HepG2 (cell line): ENCODE results near the gene PLXNA4. TPM values are rescaled to one million over a fixed set of nuclear protein-coding genes. Genes with fewer than 3 reads are reported as not detected.

ENCODE experiments used
- ATAC-seq: fragments of 200-7000 bp; cut with Tn5 transposase; 3 replicates; pipeline ENCODE4 v1.9.1; 2020; ENCODE audit warnings: mild to moderate bottlenecking, moderate library complexity
- BruUV-seq: library from RNA; stranded (reverse); fragments of 400-500 nt; replicated peaks from 2 replicates; lab custom pipeline; 2021; lab: Mats Ljungman, UMichigan
- CTCF ChIA-PET: fragments of 300-600 bp; formaldehyde crosslinking; extraction: SDS; loops from one replicate; lab custom pipeline; 2021; ENCODE audit warnings: low total read pairs, inconsistent platforms, low intra/inter-chr PET ratio; lab: Yijun Ruan, JAX
- POLR2A ChIA-PET: fragments of 350-600 bp; sonication (Branson Sonifier 250); formaldehyde crosslinking; loops from one replicate; lab custom pipeline; 2020; ENCODE audit warnings: antibody characterized with exemption, inconsistent platforms; lab: Yijun Ruan, JAX
- DNase-seq: peaks from one replicate; pipeline ENCODE4 v3.0.0-alpha.2; 2015; ENCODE audit warnings: low spot score
- FAIRE-seq: peaks from 3 replicates; lab custom pipeline; 2011; peaks lifted over from hg19 to GRCh38; lab: Jason Lieb, UNC
- H2AFZ ChIP-seq: one replicate; pipeline ENCODE4 v1.6.1; 2011; ENCODE audit warnings: low read length, inconsistent platforms
- H3K27ac ChIP-seq: fragments of 300-600 bp; 3 replicates; pipeline ENCODE4 v1.8.0; 2011; ENCODE audit warnings: mixed run types, mild to moderate bottlenecking, mixed read lengths, low read length, inconsistent platforms; ENCODE audit not compliant: insufficient read depth; ENCODE audit errors: extremely low read length
- H3K27me3 ChIP-seq, 2 experiments: fragments of 200-600 bp in 1 of 2; 2 replicates in 1 of 2; 3 replicates in 1 of 2; pipeline versions ENCODE4 v1.6.0 to v1.8.0; 2011; ENCODE audit warnings: low read length in 2 of 2, mild to moderate bottlenecking in 2 of 2, moderate library complexity in 2 of 2, inconsistent platforms in 1 of 2; ENCODE audit not compliant: insufficient read depth in 2 of 2, control insufficient read depth in 1 of 2
- H3K36me3 ChIP-seq, 2 experiments: fragments of 200-600 bp in 1 of 2; replicated peaks in 1 of 2; 2 replicates in 1 of 2; 3 replicates in 1 of 2; pipeline versions ENCODE4 v1.5.1 to v1.8.0; 2011; ENCODE audit warnings: low read length in 2 of 2, inconsistent platforms in 1 of 2; ENCODE audit not compliant: insufficient read depth in 2 of 2, control insufficient read depth in 1 of 2
- H3K4me1 ChIP-seq: 2 replicates; pipeline ENCODE4 v1.5.1; 2012; ENCODE audit warnings: low read length, inconsistent platforms; ENCODE audit not compliant: insufficient read depth
- H3K4me2 ChIP-seq: 2 replicates; pipeline ENCODE4 v1.6.0; 2011; ENCODE audit warnings: low read depth, low read length, inconsistent platforms
- H3K4me3 ChIP-seq, 3 experiments: fragments of 200-600 bp in 1 of 3; sonication (generic), shearing (Covaris generic) in 1 of 3; replicated peaks in 1 of 3; 2 replicates each; pipeline ENCODE4 v1.5.1; 2011 to 2016; ENCODE audit warnings: low read length in 3 of 3, inconsistent platforms in 2 of 3, low read depth in 2 of 3, mild to moderate bottlenecking in 2 of 3, control low read depth in 1 of 3, mixed read lengths in 1 of 3; ENCODE audit not compliant: insufficient read depth in 1 of 3
- H3K79me2 ChIP-seq: one replicate; pipeline ENCODE4 v1.6.1; 2011; ENCODE audit warnings: low read length, inconsistent platforms; ENCODE audit not compliant: insufficient read depth
- H3K9ac ChIP-seq: 2 replicates; pipeline ENCODE4 v1.6.0; 2011; ENCODE audit warnings: mild to moderate bottlenecking, low read depth, low read length, inconsistent platforms; ENCODE audit not compliant: insufficient read depth
- H3K9me3 ChIP-seq: 2 replicates; pipeline ENCODE4 v1.5.1; 2012; ENCODE audit warnings: mild to moderate bottlenecking, low read length
- H4K20me1 ChIP-seq: 2 replicates; pipeline ENCODE4 v1.6.0; 2011; ENCODE audit warnings: inconsistent platforms, mild to moderate bottlenecking, low read length, moderate library complexity; ENCODE audit not compliant: insufficient read depth
- ARNTL ChIP-seq: sonication (generic); formaldehyde crosslinking; IDR thresholded peaks from 2 replicates; pipeline ENCODE4 v1.4.0; 2020; ENCODE audit warnings: mild to moderate bottlenecking, missing genetic modification reagents
- ASH2L ChIP-seq: fragments of 300-600, 200-600 bp; sonication (generic); IDR thresholded peaks from 2 replicates; pipeline ENCODE4 v1.7.0; 2017; ENCODE audit warnings: low read depth, mild to moderate bottlenecking, moderate library complexity, mixed read lengths, low read length; ENCODE audit not compliant: insufficient read length
- CCAR2 ChIP-seq: fragments of 200-400 bp; formaldehyde crosslinking; optimal IDR thresholded peaks from 2 replicates; pipeline ENCODE3; 2018; ENCODE audit warnings: low read depth, mild to moderate bottlenecking, low read length, moderate library complexity
- KDM6A ChIP-seq: IDR thresholded peaks from 2 replicates; pipeline ENCODE4 v1.6.1; 2016; ENCODE audit warnings: low read depth
- KMT2A ChIP-seq: sonication (generic); formaldehyde crosslinking; IDR thresholded peaks from 2 replicates; pipeline ENCODE4 v1.4.0; 2020; ENCODE audit warnings: missing genetic modification reagents
- MEF2D ChIP-seq: sonication (generic); formaldehyde crosslinking; IDR thresholded peaks from 2 replicates; pipeline ENCODE4 v1.5.1; 2020; ENCODE audit warnings: mild to moderate bottlenecking, missing genetic modification reagents
- NR2C2 ChIP-seq: sonication (generic); formaldehyde crosslinking; IDR thresholded peaks from 2 replicates; pipeline ENCODE4 v1.4.0; 2020; ENCODE audit warnings: missing genetic modification reagents, mild to moderate bottlenecking, moderate library complexity, borderline replicate concordance
- RBAK ChIP-seq: sonication (generic); formaldehyde crosslinking; IDR thresholded peaks from 2 replicates; pipeline ENCODE4 v1.5.1; 2020; ENCODE audit warnings: mild to moderate bottlenecking, missing genetic modification reagents
- RNF2 ChIP-seq: fragments of 450-650 bp; conservative IDR thresholded peaks from 2 replicates; pipeline ENCODE4 v1.6.1; 2016; ENCODE audit warnings: low read depth
- YEATS2 ChIP-seq: sonication (generic); formaldehyde crosslinking; IDR thresholded peaks from 2 replicates; pipeline ENCODE4 v1.4.0; 2020; ENCODE audit warnings: missing genetic modification reagents, borderline replicate concordance
- ZIK1 ChIP-seq: sonication (generic); formaldehyde crosslinking; IDR thresholded peaks from 2 replicates; pipeline ENCODE4 v1.5.0; 2020; ENCODE audit warnings: mild to moderate bottlenecking, low read depth, missing genetic modification reagents, borderline replicate concordance
- ZNF234 ChIP-seq: sonication (generic); formaldehyde crosslinking; conservative IDR thresholded peaks from 2 replicates; pipeline ENCODE4 v1.5.1; 2020; ENCODE audit warnings: mild to moderate bottlenecking, missing genetic modification reagents
- ZNF670 ChIP-seq: sonication (generic); formaldehyde crosslinking; IDR thresholded peaks from 2 replicates; pipeline ENCODE4 v1.8.0; 2022; ENCODE audit warnings: mild to moderate bottlenecking, missing genetic modification reagents, borderline replicate concordance
- ZNF777 ChIP-seq: sonication (generic); formaldehyde crosslinking; IDR thresholded peaks from 2 replicates; pipeline ENCODE4 v1.4.0; 2020; ENCODE audit warnings: missing genetic modification reagents
- ZZZ3 ChIP-seq: sonication (generic); formaldehyde crosslinking; IDR thresholded peaks from 2 replicates; pipeline ENCODE4 v1.4.0; 2020; ENCODE audit warnings: missing genetic modification reagents, mild to moderate bottlenecking, borderline replicate concordance
- WGBS: methylation state at CpG from one replicate; pipeline ENCODE4 v1.1.6; 2017; ENCODE audit warnings: low lambda C conversion rate; 5-methylcytosine and 5-hydroxymethylcytosine counted together
- in situ Hi-C: cut with HindIII; loops from 2 replicates; pipeline ENCODE4 v1.10.0; 2017; ENCODE audit warnings: low pct_unique_long_range_greater_than_20kb; ENCODE audit not compliant: extremely low pct_ligation_motif_present
- intact Hi-C: fragments of 100-400 bp; cut with micrococcal nuclease; formaldehyde crosslinking; loops from one replicate; pipeline ENCODE4 v1.10.0; 2022; ENCODE audit not compliant: unreplicated experiment
- polyA plus RNA-seq, 8 experiments: library from polyadenylated mRNA; depleted of rRNA in 3 of 8; stranded (reverse) in 7 of 8; unstranded in 1 of 8; fragments of >200 nt; fragmentation: Illumina TruSeq in 4 of 8; extraction: Trizol in 4 of 8; gene quantifications; 2 replicates each; pipeline versions ENCODE4 v1.2.1 to v1.2.3, GENCODE V29; 2011 to 2016; ENCODE audit warnings: low read depth in 4 of 8, missing spikeins in 1 of 8, mixed read lengths in 1 of 8; ENCODE audit not compliant: insufficient read depth in 1 of 8
- total RNA-seq, 5 experiments: library from RNA; depleted of rRNA; stranded (reverse); fragments of >200 nt; fragmentation: Illumina TruSeq; extraction: Trizol; gene quantifications; 2 replicates each; pipeline ENCODE4 v1.2.3, GENCODE V29; 2016; ENCODE audit warnings: low read depth in 1 of 5

The PLXNA4 gene
- total and polyA plus RNA-seq, 2 of the 13 experiments (the other 11 are each of a cell fraction or from before 2014, with no cell fraction given): 0.01 to 0.04 TPM

- no peak for ATAC-seq
- BruUV-seq: no TSS peak
- Histone ChIP-seq H3K27ac (no peak overlapping the region), H3K27me3 (peaks cover 0 to 7% of the 10 kb centered on the region in 2 experiments; a peak in 2 of 5 replicates), H3K4me1 (no peaks in the 10 kb centered on the region), H3K36me3 (no peaks in the 10 kb centered on the region), H3K4me3 (no peak overlapping the region), H3K4me2 (no peak overlapping the region), H4K20me1 (no peaks in the 10 kb centered on the region), H2AFZ (no peak overlapping the region), H3K9ac (no peak overlapping the region), H3K79me2 (no peaks in the 10 kb centered on the region), H3K9me3 (no peaks in the 10 kb centered on the region)
- TF ChIP-seq CCAR2 (no peak), RBAK (CRISPR knock-in tag) (no peak), ZNF234 (CRISPR knock-in tag) (no peak), KDM6A (CRISPR knock-in tag) (no peak), ZNF670 (CRISPR knock-in tag) (no peak), ARNTL (no peak), ZIK1 (CRISPR knock-in tag) (no peak), MEF2D (no peak)
- POLR2A ChIA-PET: no interaction called here
- intact Hi-C loops (no loop called here), in situ Hi-C loops (no loop called here)
- no peak for FAIRE-seq
- 0% methylated on average over 3 of the region's 3 CpGs for WGBS
- CTCF ChIA-PET: no interaction called here
- no peak for DNase-seq
Observed at GRCh38 chr7:132110692-132111091, 465.6 kb downstream of the PLXNA4 start.

- BruUV-seq: no TSS peak
- POLR2A ChIA-PET: no interaction called here
- no peak overlapping the region for H3K27ac ChIP-seq
- no peaks in the 10 kb centered on the region for H3K4me1 ChIP-seq
- no peaks in the 10 kb centered on the region for H3K36me3 ChIP-seq
- in situ Hi-C loops (no loop called here), intact Hi-C loops (no loop called here)
- no peak overlapping the region for H2AFZ ChIP-seq
- CTCF ChIA-PET: no interaction called here
- WGBS: 6% methylated on average over 1 of the region's 1 CpG
- no peak overlapping the region for H3K9ac ChIP-seq
- H3K79me2 ChIP-seq: no peaks in the 10 kb centered on the region
- H4K20me1 ChIP-seq: no peaks in the 10 kb centered on the region
- no peak for DNase-seq
- no peak for FAIRE-seq
- H3K9me3 ChIP-seq: no peaks in the 10 kb centered on the region
- H3K4me2 ChIP-seq: no peak overlapping the region
- no peak overlapping the region for H3K4me3 ChIP-seq
- H3K27me3 ChIP-seq: peaks cover 0 to 7% of the 10 kb centered on the region in 2 experiments; a peak in 2 of 5 replicates
- ATAC-seq: no peak
- TF ChIP-seq YEATS2 (CRISPR knock-in tag) (no peak), RNF2 (no peak), ZNF777 (CRISPR knock-in tag) (no peak), ZZZ3 (no peak), ASH2L (no peak), KMT2A (no peak), NR2C2 (CRISPR knock-in tag) (no peak)
Observed at GRCh38 chr7:132109769-132110168, 466.5 kb downstream of the PLXNA4 start.
